HG03460 (cell line): ENCODE data around the gene GRAMD4.

Experiments
- ATAC-seq: cut with Tn5 transposase; IDR thresholded peaks from one replicate; pipeline ENCODE4 v1.9.1; 2021; ENCODE audit not compliant: unreplicated experiment

Gene GRAMD4

DNA sequence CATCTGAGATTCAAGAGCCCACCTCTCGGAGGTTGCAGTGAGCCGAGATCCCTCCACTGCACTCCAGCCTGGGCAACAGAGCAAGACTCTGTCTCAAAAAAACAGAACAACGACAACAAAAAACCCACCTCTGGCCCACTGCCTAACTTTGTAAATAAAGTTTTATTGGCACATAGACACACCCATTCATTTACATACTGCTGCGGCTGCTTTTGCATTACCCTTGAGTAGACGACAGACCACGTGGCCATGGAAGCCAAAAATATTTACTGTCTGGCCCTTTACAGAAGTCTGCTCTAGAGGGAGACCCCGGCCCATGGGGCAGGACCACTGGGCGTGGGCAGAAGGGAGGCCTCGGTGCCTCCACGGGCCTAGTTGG lies 47.0 kb downstream of the GRAMD4 start:
- no peak for ATAC-seq

DNA sequence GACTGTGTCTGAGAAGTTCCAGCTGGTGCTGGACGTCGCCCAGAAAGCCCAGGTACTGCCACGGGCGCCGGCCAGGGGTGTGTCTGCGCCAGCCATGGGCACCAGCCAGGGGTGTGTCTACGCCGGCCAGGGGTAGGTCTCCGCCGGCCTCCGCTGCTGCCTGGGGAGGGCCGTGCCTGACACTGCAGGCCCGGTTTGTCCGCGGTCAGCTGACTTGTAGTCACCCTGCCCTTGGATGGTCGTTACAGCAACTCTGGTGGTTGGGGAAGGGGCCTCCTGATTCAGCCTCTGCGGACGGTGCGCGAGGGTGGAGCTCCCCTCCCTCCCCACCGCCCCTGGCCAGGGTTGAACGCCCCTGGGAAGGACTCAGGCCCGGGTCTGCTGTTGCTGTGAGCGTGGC lies 47.9 kb downstream of the GRAMD4 start:
- no peak for ATAC-seq

DNA sequence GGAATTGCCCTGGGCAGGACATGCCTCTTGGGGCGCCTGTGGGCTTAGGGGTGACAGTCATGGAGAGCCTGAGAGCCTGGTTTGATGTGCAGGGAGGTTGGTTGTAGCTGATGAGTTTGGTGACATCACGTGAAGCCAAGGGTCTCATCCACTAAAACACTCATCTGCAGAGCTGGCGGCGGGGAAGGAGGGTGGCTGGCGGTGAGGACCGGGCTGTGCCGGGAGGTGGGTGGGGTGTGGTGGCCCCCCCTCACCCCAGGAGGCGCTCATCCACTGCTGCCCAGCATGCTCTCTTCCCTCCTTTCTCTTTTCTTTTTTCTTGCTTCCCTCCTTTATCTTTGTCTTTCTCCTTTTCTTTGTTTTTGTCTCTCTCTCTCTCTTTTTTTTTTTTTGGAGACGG lies 49.0 kb downstream of the GRAMD4 start:
- no peak for ATAC-seq

DNA sequence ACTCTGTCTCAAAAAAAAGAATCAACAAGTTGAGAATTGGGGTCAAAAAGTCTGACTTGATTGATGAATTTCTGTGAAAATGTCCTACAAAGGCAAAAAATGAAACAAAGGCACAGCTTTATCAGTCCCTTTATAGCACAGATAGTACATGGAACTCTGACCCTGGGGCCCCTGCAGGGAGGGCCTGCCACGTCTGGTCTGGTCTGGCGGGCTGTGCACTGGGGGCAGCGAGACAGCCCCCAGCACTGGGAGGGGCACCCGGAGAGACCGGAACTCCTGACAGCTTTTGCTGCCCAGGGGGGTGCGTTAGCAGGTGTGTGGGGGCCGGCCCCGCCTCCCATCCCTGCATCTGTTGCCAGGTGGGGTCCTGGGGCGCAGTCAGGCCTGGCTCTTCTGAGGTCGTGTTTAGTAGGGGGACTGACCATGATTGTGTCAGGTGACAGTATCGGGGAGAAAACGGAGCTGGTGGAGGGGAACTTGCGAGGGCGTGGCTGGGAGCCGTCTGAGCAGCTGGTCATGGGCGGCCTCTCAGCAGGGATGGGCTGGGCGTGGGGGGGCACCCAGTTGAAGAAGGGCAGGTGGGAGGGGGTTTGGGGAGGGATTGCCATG lies 51.7 kb downstream of the GRAMD4 start:
- no peak for ATAC-seq

DNA sequence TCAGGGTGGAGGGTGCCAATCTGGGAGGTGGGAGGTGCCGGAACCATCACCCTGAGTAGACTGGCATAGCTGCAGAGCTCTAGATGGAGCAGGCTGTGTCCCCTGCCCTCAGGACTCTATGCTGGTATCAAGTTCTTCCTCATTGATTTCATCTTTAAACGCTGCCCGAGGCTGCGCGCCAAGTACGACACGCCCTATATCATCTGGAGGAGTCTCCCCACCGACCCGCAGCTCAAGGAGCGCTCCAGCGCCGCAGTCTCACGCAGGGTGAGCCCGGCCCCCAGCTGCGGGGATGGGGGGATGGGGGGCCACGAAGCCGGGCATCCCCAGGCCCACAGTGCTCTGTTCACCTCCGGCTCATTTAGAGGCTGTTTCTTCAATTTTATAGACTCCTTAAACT lies 52.5 kb downstream of the GRAMD4 start:
- ATAC-seq, result no peak

DNA sequence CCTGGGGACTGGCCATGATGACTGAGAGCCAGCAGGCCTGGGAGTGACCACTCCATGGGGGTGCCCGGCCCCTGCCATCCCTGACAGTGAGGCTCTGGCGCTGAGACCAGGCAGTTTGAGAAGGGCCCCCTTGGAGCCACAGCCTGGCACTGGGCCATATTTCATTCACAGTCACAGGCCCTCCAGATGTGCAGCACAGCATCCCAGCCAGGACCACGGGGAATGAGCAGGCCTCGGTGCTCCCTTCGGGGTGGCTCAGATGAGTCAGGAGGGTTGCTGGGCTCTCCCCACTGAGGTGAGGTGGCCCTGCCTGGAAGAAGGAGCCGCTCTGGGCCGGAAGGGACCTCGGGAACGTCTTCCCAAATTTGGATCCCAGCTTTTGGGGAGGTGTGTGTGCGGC lies 53.0 kb downstream of the GRAMD4 start:
- ATAC-seq, result no peak

DNA sequence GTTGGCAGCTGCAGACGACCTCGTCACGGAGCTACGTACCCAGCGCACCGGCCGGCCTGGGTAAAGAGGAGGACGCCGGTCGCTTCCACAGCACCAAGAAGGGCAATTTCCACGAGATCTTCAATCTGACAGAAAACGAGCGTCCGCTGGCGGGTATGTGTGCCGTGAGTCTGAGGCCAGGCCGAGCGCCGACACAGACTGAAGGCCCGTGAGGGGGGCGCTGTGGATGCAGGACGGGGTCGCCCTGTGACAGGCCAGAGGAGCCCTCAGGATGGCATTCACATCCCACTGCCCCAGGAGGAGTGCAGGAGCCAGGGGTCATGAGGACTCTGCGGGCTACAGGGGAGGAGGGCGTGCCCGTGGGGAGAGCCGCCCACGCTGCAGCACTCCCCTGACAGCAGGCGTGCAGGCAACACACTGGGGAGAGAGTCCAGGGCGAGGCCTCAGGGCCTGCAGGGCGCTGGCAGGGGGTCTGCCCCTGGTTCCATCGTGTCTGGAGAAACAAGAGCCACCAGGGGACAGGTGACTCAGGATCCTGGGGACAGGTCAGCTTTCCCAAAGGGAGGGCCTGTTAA lies 53.6 kb downstream of the GRAMD4 start:
- ATAC-seq, result no peak

DNA sequence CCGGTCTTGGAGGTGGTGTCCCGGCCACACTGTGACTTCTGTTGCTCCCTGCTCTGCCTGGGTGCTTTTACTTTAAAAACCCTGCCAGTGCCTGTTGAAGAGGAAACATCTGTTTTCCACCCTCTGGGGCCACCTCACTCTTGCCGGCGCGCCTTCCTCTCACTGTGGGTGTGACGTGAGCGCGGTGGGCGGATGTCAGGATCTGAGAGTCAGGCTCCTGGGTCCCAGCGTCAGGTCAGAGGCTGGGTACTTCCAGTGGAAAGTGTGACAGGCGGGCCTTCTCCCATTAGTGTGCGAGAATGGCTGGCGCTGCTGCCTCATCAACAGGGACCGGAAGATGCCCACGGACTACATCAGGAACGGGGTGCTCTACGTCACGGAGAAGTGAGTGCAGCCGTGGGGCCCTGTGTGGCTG lies 54.2 kb downstream of the GRAMD4 start:
- ATAC-seq, result no peak

DNA sequence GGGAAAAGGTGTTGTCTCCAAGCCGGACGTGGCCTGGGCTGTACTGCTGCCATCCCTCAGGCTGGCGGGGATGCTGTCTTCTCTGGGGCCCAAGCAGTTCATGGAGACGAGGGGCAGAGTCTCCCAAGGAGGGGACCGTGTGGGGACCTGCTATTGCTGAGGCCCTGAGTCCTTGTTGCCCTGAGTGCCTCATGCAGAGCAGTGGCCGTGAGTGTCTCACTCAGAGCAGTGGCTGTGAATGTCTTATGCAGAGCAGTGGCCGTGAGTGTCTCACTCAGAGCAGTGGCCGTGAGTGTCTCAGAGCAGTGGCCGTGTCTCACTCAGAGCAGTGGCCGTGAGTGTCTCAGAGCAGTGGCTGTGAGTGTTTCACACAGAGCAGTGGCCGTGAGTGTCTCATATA lies 54.7 kb downstream of the GRAMD4 start:
- no peak for ATAC-seq

DNA sequence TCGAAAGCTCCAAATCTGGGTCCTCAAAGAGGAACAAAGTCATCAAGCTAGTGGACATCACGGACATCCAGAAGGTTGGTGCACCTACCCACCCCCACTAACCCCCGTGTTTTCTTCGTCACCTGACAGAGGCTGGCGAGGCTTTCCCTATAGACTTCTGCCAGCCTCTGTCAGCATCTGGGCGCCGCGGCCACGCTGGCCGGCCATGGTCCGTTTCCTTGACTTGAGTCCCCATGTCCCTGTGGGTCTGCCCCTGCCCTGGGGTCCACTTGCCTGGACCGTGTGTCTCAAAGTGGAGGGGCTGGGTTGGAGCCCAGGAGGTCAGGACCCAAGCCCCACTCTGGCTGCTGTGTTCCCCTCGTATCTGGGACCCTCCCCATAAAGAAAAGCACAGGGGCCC lies 55.3 kb downstream of the GRAMD4 start:
- no peak for ATAC-seq

DNA sequence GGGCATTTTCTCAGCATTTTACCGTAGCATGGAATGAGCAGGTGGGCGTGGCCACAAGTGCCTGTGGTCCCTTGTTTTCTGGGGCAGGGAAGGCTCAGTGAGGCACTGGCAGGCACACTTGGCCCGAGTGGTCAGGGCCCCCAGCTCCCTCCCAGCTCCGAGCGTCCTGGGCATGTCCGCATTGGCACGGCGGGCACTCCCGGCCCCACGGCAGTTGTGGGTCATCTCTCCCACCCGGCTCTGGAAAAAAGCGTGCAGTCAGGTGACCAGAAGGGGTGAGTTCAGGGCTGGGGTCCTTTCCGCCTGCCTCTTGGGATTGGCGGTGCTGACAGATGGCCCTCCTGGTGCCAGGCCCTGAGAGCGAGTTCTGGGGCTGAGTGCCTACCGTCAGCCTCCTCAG lies 55.8 kb downstream of the GRAMD4 start:
- no peak for ATAC-seq

DNA sequence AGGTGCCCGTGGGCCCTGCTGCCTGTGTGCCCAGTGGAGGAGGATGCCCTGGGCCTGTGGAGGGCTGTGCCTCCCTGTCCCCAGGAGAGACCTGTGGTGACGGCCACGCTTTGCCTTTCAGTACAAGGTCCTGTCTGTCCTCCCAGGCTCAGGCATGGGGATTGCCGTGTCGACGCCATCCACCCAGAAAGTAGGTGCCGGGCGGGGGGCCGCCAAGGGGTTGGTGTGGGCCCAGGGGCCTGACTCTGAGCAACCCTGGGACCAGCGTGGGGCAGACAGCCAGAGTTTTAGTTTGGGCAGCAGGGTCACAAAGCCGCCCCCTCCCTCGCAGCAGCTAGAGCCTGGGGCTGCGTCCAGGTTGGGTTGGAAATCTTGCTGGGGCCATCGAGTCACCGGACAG lies 56.3 kb downstream of the GRAMD4 start:
- no peak for ATAC-seq

DNA sequence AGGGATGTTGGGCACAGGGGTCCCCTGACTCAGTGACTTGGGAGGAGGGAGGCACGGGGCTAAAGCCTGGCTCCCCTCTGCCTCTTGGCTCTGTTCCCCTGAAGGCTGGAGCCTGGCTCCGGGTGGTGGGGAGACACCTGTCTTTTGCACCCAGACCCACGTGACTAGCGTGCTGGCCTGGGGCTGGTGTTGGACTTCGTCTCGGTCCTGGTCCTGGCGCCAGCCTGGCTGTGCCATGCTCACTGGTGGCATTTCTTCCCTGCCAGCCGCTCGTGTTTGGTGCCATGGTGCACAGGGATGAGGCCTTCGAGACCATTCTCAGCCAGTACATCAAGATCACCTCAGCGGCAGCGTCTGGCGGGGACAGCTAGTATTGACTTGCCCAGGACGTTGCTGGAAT lies 56.7 kb downstream of the GRAMD4 start:
- no peak for ATAC-seq

DNA sequence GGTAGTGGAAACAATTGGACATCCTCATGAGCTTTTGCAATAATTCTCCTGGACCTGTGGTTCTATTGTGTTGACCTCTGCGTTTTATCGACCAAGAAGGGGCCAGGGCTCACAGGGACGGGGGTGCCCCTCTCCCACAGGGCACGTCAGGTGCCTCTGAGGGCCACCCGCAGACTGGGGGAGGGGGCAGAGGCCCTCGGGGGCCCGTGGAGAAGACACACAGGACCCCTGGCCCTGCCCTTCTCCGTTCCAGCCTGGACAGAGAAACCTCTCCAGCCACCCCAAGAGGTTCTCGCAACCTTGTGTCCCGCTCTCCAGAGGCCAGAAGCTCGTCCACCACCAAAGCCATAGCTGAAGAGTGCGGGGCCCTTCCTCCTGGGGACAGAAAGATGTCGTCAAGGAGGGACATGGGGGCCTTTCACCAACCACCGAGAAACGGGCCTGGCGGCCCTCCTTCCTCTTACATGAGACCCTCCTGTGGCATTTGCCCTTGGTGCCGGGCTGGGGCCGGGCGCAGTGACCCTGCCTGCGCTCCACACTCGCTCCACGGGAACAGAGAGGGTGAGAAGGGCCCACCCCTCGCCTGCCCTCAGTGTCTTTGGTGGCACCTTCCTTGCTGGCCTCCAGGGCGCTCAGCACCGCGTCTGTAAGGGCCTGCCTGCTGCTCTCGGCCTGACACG lies 57.3 kb downstream of the GRAMD4 start:
- ATAC-seq, result no peak

DNA sequence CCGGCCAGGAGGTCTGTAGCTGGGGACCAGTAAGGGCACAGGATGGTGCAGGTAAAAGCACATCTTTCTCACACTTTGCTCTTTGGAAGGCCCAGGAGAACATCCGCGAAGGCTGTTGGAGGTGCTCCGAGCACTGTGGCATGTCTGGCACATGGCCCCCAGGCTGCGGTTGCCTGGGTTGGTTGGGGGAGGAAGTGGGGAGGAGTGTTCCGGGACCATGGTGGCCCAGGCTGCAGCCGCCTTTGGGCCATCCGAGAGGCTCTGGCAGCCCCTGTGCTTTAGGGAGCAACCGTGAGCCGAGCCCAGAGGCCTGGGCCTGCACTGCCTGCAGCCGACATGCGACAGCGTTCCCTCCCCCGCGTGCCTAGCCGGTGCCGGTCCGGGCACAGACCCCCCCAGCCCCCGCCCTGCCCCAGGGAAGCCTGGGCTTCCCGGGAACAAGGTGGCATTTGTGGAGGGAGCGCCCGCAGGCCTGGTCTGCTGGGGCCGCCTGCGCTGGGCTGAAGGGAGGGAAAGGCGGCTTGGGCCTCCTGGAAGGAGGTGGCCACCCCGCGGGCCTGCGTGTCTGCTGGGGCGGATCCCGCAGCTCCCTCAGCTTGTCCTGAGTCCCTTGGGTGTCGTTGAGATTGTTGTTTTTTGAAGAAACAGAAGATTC lies 57.9 kb downstream of the GRAMD4 start:
- no peak for ATAC-seq

DNA sequence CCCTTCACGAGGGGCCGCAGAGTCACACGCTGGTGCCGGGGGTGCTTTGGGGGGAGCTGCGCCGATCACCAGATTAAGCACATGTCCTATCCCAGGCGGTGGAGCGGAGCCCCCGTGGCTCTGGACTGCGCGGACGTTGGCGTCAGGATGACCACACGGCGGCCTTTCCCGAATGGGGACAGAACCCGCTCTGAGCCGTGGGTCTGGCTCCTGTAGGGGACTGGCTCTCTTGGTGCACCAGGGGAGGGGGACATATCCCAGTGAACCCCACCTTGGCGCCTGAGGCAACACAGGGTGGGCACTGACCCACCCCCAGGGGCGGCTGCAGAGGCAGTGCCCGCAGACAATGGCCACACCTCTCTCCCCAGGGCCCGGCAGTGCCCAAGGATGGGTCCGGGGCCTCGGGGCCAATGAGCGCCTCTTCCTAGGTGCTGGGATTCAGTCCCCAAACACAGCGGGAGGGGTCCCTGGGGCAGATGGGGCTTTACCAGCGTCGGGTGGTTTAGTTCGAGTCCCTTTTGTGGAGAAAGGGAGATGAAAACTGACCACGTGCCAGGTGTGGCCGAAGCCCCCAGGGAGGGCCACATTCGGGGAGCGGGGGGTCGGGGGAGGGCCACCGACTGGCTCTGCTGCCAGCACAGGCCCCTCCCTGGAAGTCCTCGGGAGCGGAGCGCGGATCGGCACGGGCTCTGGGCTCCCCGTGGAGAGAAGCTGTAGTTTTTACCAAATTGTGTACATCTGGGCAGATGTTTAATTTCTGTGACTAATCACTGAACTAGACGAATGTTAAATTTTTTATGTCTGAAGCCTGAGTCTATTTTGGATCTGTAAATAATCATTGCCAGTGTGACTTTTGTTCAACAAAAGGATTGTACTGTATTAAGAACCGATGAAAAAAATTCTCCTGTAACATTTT lies 58.9 kb downstream of the GRAMD4 start:
- ATAC-seq, result no peak

DNA sequence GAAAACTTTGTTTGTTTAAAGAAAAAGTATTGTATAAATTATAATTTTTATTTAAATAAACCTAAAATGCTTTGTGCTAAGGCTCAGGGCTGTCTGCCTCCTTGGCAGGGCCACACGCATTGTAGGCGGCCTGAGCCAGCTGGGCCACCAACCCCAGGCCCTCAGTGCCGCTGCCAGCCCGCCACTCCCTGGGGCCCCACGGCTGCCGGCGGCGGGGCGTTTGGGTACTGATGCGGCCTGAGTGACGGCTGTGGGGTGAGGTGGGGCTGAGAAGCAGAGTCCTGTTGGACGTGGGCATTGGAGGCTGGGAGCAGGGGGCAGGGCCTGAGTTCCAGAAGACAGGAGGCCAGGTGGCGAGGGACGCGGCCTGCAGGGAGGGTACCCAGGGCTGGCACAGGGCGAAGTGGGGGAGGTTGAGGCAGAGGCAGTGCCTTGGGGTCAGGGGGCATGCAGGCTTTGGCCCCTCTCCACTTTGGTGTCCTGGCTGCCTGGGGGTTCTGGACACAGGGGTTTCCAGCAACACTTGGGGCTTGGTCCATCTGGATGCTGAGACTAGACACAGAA lies 59.6 kb downstream of the GRAMD4 start:
- ATAC-seq, result no peak

DNA sequence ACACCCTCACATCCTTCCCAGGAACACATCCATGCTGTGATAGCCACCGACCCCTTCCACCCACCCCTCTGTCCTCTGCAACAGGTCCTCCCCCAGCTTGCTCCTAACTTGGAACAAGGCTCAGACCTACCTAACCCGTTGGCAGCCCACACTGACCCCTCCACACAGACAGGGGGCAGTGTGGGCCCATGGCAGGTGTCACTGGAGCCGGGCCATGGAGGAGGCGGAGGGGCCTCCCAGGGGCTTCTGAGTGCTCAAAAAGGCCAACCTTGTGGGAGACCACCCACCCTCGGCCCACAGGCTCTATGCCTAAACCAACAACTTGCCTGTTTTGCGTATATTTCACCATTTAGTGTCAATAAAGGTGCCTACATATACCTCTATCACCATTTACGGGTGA lies 60.8 kb downstream of the GRAMD4 start:
- no peak for ATAC-seq

DNA sequence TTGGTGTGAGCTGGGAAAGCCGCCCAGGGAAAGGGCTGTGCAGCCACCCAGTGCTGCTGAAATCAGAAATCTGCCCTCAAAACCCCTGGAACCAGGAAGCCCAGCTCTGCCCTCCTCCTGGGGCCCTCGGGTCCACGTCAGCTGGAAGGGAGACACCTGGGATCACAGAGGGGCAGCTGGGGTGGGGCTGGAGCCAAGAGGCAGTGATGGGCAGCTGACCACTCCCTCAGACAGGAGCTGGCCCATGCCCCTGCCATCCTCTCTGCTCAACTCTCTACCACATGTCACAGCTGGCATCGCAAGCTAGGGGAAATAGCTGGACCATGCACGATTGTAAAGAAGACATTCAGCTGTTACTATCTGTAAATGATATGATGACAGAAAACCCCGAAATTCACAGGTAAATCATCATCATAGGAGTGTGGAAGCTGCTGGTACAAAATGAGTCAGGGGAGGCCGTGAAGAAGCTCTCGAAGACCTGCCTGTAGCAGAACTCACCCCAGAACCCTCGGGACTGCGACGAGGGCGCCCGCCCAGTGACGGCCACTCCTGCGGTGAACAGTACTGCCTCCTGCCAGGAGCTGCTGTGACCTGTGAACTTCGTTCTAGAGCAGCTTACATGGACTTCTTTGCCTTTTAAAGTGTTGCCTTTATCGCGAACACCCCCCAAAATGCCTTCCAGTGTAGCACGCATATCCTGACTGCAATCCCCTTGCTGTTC lies 62.0 kb downstream of the GRAMD4 start:
- ATAC-seq, result no peak

DNA sequence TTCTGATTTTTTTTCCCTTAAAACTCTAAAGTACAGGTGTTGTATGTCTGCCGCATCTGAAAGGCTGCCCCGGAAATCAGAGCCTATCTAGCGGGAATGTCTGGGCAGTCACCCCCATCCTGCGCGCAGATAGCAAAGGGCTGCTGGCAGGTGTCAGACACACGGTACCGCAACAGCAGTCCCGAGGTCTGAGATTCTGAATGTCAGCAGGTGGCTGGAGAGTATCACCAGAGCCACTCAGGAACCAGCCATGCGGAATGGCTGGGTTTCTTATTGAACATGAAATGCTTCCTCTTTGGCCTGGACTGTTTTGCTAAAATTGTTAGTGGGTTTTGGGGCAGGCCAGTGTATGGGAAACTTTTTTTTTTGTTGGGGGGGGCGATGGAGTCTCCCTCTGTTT lies 64.5 kb downstream of the GRAMD4 start:
- peak; percentile 71 for ATAC-seq
